SK-N-SH (cell line): ENCODE results near the gene UBTD1. TPM values are rescaled to one million over a fixed set of nuclear protein-coding genes. Genes with fewer than 3 reads are reported as not detected.

Source experiments
- CTCF ChIA-PET: fragments of 300-600, 350-600 bp; formaldehyde crosslinking; extraction: SDS; loops from one replicate; lab custom pipeline; 2021; lab: Yijun Ruan, JAX
- POLR2A ChIA-PET: fragments of 350-600 bp; sonication (Branson Sonifier 250); formaldehyde crosslinking; extraction: SDS; loops from one replicate; lab custom pipeline; 2020; ENCODE audit warnings: antibody characterized with exemption, inconsistent platforms; lab: Yijun Ruan, JAX
- DNase-seq: peaks from one replicate; pipeline ENCODE4 v3.0.0; 2012
- H2AFZ ChIP-seq: fragments of 200-600 bp; sonication (generic); 2 replicates; pipeline ENCODE4 v1.8.1; 2016; ENCODE audit warnings: antibody characterized with exemption, mild to moderate bottlenecking, low read depth
- H3F3A ChIP-seq: fragments of 200-600 bp; sonication (generic); replicated peaks from 2 replicates; pipeline ENCODE3; 2016; ENCODE audit warnings: antibody characterized with exemption, mild to moderate bottlenecking; ENCODE audit not compliant: insufficient read depth
- H3K27ac ChIP-seq, 2 experiments: fragments of 200-500 bp in 1 of 2; fragments of 200-600 bp in 1 of 2; sonication (Bioruptor generic) in 1 of 2; sonication (generic), shearing (Covaris generic) in 1 of 2; 2 replicates each; pipeline versions ENCODE4 v1.5.1 to v1.6.1; 2014 to 2016; ENCODE audit warnings: low read depth in 2 of 2, inconsistent platforms in 1 of 2, low read length in 1 of 2, mild to moderate bottlenecking in 1 of 2, mixed read lengths in 1 of 2
- H3K27me3 ChIP-seq: fragments of 200-600 bp; sonication (generic), shearing (Covaris generic); 2 replicates; pipeline ENCODE4 v1.6.1; 2016; ENCODE audit warnings: mixed run types; ENCODE audit not compliant: insufficient read depth
- H3K36me3 ChIP-seq, 2 experiments: fragments of 200-500 bp in 1 of 2; fragments of 200-600 bp in 1 of 2; sonication (Bioruptor generic) in 1 of 2; sonication (generic) in 1 of 2; replicated peaks in 1 of 2; 2 replicates each; pipeline versions ENCODE3 to v1.5.1; 2014 to 2016; ENCODE audit warnings: low read length in 1 of 2, mild to moderate bottlenecking in 1 of 2; ENCODE audit not compliant: insufficient read depth in 2 of 2, control insufficient read depth in 1 of 2
- H3K4me1 ChIP-seq, 2 experiments: fragments of 200-500 bp in 1 of 2; fragments of 200-600 bp in 1 of 2; sonication (Bioruptor generic) in 1 of 2; sonication (generic), shearing (Covaris generic) in 1 of 2; 2 replicates each; pipeline versions ENCODE4 v1.5.1 to v1.6.1; 2014 to 2016; ENCODE audit warnings: low read depth in 1 of 2, low read length in 1 of 2, mixed run types in 1 of 2; ENCODE audit not compliant: insufficient read depth in 2 of 2, control insufficient read depth in 1 of 2
- H3K4me2 ChIP-seq: fragments of 200-600 bp; sonication (generic), shearing (Covaris generic); 2 replicates; pipeline ENCODE4 v1.6.1; 2017; ENCODE audit warnings: mixed run types
- H3K4me3 ChIP-seq, 2 experiments: fragments of 200-500 bp in 1 of 2; fragments of 200-600 bp in 1 of 2; sonication (Bioruptor generic) in 1 of 2; sonication (generic), shearing (Covaris generic) in 1 of 2; 2 replicates each; pipeline versions ENCODE4 v1.5.1 to v1.8.1; 2014 to 2016; ENCODE audit warnings: low read depth in 2 of 2, inconsistent platforms in 1 of 2, low read length in 1 of 2, mild to moderate bottlenecking in 1 of 2, mixed read lengths in 1 of 2, moderate library complexity in 1 of 2
- H3K79me2 ChIP-seq: fragments of 200-600 bp; sonication (generic); 2 replicates; pipeline ENCODE4 v1.8.1; 2017; ENCODE audit warnings: mild to moderate bottlenecking; ENCODE audit not compliant: insufficient read depth
- H3K9ac ChIP-seq: fragments of 200-600 bp; sonication (generic); 2 replicates; pipeline ENCODE4 v1.6.1; 2017; ENCODE audit warnings: mixed run types
- H3K9me2 ChIP-seq: fragments of 200-600 bp; sonication (generic); 2 replicates; pipeline ENCODE4 v1.6.1; 2017; ENCODE audit warnings: mixed run types
- H3K9me3 ChIP-seq: fragments of 200-600 bp; sonication (generic); 2 replicates; pipeline ENCODE4 v1.6.1; 2017; ENCODE audit warnings: mixed run types, mild to moderate bottlenecking, moderate library complexity
- H4K20me1 ChIP-seq: fragments of 200-600 bp; sonication (generic); 2 replicates; pipeline ENCODE4 v1.6.1; 2017; ENCODE audit warnings: mild to moderate bottlenecking, mixed run types; ENCODE audit not compliant: insufficient read depth
- ELF1 ChIP-seq: IDR thresholded peaks from 2 replicates; pipeline ENCODE4 v1.4.0; 2012
- FOSL2 ChIP-seq: IDR thresholded peaks from 2 replicates; pipeline ENCODE4 v1.4.0; 2012; ENCODE audit warnings: low read depth, mild to moderate bottlenecking, moderate library complexity, borderline replicate concordance
- JUND ChIP-seq: IDR thresholded peaks from 2 replicates; pipeline ENCODE4 v1.4.0; 2012
- NFIC ChIP-seq: IDR thresholded peaks from 2 replicates; pipeline ENCODE4 v1.4.0; 2012; ENCODE audit warnings: borderline replicate concordance
- NRF1 ChIP-seq: IDR thresholded peaks from 2 replicates; pipeline ENCODE4 v1.6.1; 2012; ENCODE audit warnings: low read depth, mild to moderate bottlenecking, low read length
- PBX3 ChIP-seq: IDR thresholded peaks from 2 replicates; pipeline ENCODE4; 2012
- RFX5 ChIP-seq: IDR thresholded peaks from 2 replicates; pipeline ENCODE4 v1.6.1; 2012; ENCODE audit warnings: mild to moderate bottlenecking, improper control_type of control experiment, low read length
- SMC3 ChIP-seq: IDR thresholded peaks from 2 replicates; pipeline ENCODE4 v1.6.1; 2012; ENCODE audit warnings: low read depth, low read length, improper control_type of control experiment
- USF1 ChIP-seq: IDR thresholded peaks from 2 replicates; pipeline ENCODE4 v1.4.0; 2012; ENCODE audit warnings: low read depth, borderline replicate concordance
- WGBS: methylation state at CpG from one replicate; pipeline ENCODE4 v1.1.6; 2017; ENCODE audit warnings: low lambda C conversion rate; 5-methylcytosine and 5-hydroxymethylcytosine counted together
- polyA plus RNA-seq, 3 experiments: library from polyadenylated mRNA; depleted of rRNA; stranded (reverse); fragments of >200 nt; gene quantifications; 2 replicates each; pipeline ENCODE4 v1.2.3, GENCODE V29; 2012
- TF ChIP-seq, protein P1 (sequence below): IDR thresholded peaks from 2 replicates; pipeline ENCODE4 v1.4.0; 2012; ENCODE audit warnings: low read depth
- TF ChIP-seq, protein P2 (sequence below): fragments of 150-350 bp; IDR thresholded peaks from 2 replicates; pipeline ENCODE4 v1.6.1; 2016; ENCODE audit warnings: mild to moderate bottlenecking, low read depth, low read length
- TF ChIP-seq, protein P3 (sequence below): fragments of 150-350 bp; IDR thresholded peaks from 2 replicates; pipeline ENCODE4 v1.6.1; 2017; ENCODE audit warnings: antibody characterized with exemption, low read length, low read depth, borderline replicate concordance

The UBTD1 gene
- polyA plus RNA-seq, 1 of the 3 experiments (the other 2 are of a cell fraction), result 38.8 TPM

GRCh38 chr10:97503406-97503805, 4.7 kb downstream of the UBTD1 start:
- H3K27ac ChIP-seq, result no peak overlapping the region
- no peak overlapping the region for H3K9ac ChIP-seq
- DNase-seq, result no peak
- H3F3A ChIP-seq, result no peaks in the 10 kb centered on the region
- H3K79me2 ChIP-seq, result peaks cover 94% of the 10 kb centered on the region
- H3K9me3 ChIP-seq, result no peaks in the 10 kb centered on the region
- no peak overlapping the region for H3K4me2 ChIP-seq
- CTCF ChIA-PET, result interaction anchor here (1.7 kb wide), 2 partner anchors 19 to 31 kb away, joined by 3 to 7 read pairs; no protein-coding TSS in a partner anchor
- WGBS, result 75% methylated on average over 3 of the region's 3 CpGs
- POLR2A ChIA-PET, result no interaction called here
- peaks cover 0 to 7% of the 10 kb centered on the region in 2 experiments; a peak in 1 of 4 replicates for H3K4me1 ChIP-seq
- TF ChIP-seq USF1 (no peak), JUND (no peak), NFIC (no peak)
- H3K27me3 ChIP-seq, result no peaks in the 10 kb centered on the region
- no peak overlapping the region for H3K4me3 ChIP-seq
- H4K20me1 ChIP-seq, result peaks cover 73% of the 10 kb centered on the region
- no peaks in the 10 kb centered on the region for H3K9me2 ChIP-seq
- no peak overlapping the region for H2AFZ ChIP-seq
- H3K36me3 ChIP-seq, result no peaks in the 10 kb centered on the region

GRCh38 chr10:97505152-97505551, 6.4 kb downstream of the UBTD1 start:
- 82% methylated on average over 1 of the region's 1 CpG for WGBS
- Histone ChIP-seq H3K79me2 (peaks cover 98% of the 10 kb centered on the region), H3K4me3 (no peak overlapping the region), H3K36me3 (no peaks in the 10 kb centered on the region), H3K4me1 (peaks cover 0 to 1% of the 10 kb centered on the region in 2 experiments; a peak in 1 of 4 replicates), H3K4me2 (no peak overlapping the region), H4K20me1 (peaks cover 83% of the 10 kb centered on the region), H3K27me3 (no peaks in the 10 kb centered on the region), H3K9me3 (no peaks in the 10 kb centered on the region), H2AFZ (no peak overlapping the region), H3K9ac (no peak overlapping the region), H3K27ac (no peak overlapping the region), H3F3A (no peaks in the 10 kb centered on the region), H3K9me2 (no peaks in the 10 kb centered on the region)
- DNase-seq, result no peak
- CTCF ChIA-PET, result no interaction called here
- TF ChIP-seq, protein P1, sequence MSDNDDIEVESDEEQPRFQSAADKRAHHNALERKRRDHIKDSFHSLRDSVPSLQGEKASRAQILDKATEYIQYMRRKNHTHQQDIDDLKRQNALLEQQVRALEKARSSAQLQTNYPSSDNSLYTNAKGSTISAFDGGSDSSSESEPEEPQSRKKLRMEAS, result no peak
- no peak for TF ChIP-seq ELF1
- no peak for TF ChIP-seq NRF1
- no peak for TF ChIP-seq PBX3
- no peak for TF ChIP-seq FOSL2
- TF ChIP-seq, protein P2, sequence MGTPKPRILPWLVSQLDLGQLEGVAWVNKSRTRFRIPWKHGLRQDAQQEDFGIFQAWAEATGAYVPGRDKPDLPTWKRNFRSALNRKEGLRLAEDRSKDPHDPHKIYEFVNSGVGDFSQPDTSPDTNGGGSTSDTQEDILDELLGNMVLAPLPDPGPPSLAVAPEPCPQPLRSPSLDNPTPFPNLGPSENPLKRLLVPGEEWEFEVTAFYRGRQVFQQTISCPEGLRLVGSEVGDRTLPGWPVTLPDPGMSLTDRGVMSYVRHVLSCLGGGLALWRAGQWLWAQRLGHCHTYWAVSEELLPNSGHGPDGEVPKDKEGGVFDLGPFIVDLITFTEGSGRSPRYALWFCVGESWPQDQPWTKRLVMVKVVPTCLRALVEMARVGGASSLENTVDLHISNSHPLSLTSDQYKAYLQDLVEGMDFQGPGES, result no peak
- TF ChIP-seq, protein P3, sequence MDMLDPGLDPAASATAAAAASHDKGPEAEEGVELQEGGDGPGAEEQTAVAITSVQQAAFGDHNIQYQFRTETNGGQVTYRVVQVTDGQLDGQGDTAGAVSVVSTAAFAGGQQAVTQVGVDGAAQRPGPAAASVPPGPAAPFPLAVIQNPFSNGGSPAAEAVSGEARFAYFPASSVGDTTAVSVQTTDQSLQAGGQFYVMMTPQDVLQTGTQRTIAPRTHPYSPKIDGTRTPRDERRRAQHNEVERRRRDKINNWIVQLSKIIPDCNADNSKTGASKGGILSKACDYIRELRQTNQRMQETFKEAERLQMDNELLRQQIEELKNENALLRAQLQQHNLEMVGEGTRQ, result no peak
- no peak for TF ChIP-seq SMC3
- no peak for TF ChIP-seq RFX5
- POLR2A ChIA-PET, result no interaction called here
